HT-29 (cell line): Measurements from ENCODE around the gene C6orf120. TPM values are rescaled to one million over a fixed set of nuclear protein-coding genes. Genes with fewer than 3 reads are reported as not detected.
A peak's percentile ranks its signal among the peaks of the same experiment; 100 is the strongest.

Experiments used
- DNase-seq: peaks from one replicate; pipeline ENCODE4 v3.0.0-alpha.2; 2015; ENCODE audit warnings: low spot score
- total RNA-seq: library from RNA; depleted of rRNA; stranded (reverse); fragments of >200 nt; shearing (Covaris generic); gene quantifications from 2 replicates; pipeline ENCODE4 v1.2.3, GENCODE V29; 2014; rRNA removed

C6orf120 gene
- total RNA-seq = 39.1 and 41.3 TPM in 2 replicates

GRCh38 chr6:169701954-169702839, at the start of gene C6orf120, which contains the start of gene WDR27:
Gene C6orf120, plus strand, starts transcription at chr6:169702126. Its CDS starts 334 bp downstream, at chr6:169702460.
Gene WDR27, minus strand, starts transcription at chr6:169702029. Its CDS starts 13,024 bp downstream, at chr6:169689005.
- peak; percentile 96 for DNase-seq

GRCh38 chr6:169652896-169653295, 49.0 kb upstream of the C6orf120 start:
- DNase-seq = no peak

GRCh38 chr6:169653691-169654090, 48.2 kb upstream of the C6orf120 start:
- DNase-seq = no peak

DNA sequence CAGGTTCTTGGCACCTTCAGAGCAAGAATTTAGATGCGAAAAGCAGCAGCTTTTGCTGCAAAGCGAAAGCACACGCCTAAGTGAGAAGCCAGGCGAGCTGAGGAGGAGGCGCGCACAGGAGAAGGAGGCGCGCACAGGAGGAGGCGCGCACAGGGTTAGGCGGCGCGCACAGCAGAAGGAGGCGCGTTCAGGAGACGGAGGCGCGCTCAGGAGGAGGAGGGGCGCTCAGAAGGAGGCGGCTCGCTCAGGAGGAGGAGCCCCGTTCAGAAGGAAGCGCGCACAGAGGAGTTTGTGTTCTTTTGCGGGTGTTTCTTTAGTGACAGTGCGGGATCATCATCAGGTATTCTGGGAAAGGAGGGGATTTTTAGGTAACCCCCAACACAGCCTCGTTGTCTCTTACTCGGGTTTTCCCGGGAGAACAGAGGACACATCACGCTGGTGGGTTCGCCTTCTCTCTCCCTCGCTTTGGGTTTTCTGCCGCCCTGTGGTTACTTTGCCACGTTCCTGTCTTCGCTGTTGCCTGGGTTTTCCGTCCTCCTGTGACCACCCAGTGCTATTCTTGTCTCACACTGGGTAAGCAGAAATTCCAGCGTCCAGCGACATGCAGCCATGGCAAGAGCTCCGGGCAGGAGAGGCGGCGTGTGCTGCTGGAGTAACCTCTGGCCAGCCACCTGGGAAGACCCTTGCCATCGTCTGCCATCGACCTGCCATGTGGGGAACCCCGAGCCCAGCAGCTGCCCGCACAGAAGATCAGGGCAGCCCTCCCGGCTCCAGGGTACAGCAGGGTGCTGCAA, 47.1 kb upstream of the C6orf120 start:
- peak; percentile 43 for DNase-seq

DNA sequence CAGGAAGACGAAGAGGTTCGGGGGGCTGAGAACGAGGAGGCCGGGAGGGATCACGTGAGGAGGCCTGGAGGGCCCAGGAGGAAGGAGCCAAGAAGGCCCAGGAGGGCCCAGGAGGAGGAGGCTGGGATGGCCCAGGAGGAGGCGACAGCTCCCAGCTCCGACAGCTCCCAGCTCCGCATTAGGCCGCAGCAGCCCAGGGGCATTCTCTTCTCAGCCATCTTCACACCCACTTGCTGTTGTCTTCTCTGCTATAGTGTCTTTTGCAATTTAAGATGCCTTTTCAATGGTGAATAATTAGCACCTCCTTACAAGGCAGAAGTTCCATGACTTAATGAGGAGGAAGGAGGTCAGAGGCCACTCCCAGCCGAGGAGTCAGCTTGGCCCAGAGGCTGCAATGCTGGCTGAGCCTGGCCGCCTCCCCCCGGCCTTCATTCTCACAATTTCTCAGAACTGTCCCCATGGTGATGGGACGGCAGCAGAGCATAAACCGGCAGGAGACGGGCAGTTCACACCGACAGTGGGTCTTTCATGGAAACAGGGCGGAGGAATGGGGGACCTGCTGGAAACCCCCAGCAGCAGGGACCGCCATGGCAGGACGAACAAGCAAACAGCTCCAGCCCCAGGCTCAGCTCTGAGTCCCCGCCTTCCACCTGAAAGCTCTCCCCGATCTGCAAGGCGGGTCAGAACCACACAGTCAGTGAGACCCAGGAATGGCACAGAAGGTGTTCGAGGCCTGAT, 45.2 kb upstream of the C6orf120 start:
- DNase-seq = no peak

- no peak for DNase-seq
Observed at GRCh38 chr6:169657284-169657610, 44.7 kb upstream of the C6orf120 start.

DNA sequence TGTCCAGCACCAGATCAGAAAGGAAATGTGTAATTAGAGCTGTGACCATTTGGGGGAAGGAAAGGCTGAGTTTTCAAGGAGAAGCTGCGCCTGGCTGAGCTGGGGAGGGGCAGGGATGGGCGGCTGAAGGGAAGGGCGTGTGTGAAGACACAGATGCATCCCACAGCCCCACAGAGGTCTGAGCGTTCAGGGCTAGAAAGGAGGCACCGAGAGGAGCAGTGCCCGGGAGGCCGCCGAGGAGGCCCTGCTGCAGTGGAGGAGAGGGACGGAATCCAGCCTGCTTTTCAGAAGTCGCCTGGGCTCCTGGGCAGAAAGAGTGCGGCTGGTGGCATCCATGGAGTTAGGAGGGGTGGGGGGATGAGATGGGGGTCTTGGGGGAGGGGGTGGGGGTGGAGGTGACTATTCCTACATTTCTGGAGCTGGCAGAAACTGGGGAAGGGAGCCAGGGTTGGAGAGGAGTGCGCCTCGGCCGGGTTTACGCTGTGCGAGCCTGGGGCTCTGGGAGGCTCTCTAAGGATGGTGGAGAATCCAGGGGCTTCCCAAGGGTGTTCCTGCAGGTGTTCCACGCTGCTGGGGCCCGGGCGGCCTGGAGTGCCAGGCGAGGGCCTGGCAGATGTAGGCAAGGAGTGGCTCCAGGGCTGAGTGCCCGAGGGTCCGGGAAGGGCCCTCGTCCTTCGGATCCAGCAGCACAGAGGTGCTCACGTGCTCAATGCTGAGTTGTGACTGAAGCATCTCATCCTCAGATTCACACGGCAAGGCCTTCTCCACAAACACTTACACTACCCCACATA, 41.9 kb upstream of the C6orf120 start:
- no peak for DNase-seq

DNA sequence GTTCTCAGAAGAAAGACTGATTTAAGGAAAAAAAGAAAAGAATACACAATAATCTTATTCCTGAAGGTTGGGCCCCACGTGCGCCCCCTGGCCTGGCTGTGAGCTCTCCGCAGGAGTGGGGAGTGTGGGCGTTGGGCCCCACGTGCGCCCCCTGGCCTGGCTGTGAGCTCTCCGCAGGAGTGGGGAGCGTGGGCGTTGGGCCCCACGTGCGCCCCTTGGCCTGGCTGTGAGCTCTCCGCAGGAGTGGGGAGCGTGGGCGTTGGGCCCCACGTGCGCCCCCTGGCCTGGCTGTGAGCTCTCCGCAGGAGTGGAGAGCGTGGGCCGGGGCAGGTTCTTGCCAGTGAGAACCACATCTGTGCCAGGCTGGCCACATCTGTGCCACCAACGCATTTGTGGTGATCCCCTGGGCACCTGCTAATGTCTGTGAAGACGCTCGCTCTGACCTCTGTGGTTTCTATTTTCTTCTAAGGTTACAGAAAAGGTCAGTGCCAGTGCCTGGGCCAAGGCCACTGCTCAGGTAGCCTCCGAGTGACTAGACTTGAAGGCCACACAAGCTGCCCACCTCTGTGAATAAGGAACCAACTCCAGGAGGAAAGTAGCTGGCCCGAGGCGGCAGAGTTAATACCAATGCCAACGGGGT, 41.1 kb upstream of the C6orf120 start:
- DNase-seq = no peak

DNA sequence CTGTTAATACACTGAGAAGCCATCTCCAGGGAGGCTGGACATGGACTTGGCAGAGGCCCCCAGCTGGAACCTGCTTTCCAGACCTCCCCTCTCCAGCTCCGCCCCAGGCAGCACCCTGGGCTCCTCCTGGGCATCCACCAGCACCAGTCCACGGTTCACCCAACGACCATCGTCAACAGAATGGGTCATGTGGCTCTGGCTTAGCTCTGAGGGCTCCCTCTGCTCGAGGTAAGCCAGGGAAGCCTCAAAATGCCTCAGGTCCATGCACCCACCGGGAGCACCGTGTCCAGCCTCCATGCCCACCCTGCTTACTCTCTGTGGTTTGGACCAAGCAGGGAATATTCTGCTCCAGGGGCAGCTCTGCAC, 40.6 kb upstream of the C6orf120 start:
- DNase-seq = no peak

DNA sequence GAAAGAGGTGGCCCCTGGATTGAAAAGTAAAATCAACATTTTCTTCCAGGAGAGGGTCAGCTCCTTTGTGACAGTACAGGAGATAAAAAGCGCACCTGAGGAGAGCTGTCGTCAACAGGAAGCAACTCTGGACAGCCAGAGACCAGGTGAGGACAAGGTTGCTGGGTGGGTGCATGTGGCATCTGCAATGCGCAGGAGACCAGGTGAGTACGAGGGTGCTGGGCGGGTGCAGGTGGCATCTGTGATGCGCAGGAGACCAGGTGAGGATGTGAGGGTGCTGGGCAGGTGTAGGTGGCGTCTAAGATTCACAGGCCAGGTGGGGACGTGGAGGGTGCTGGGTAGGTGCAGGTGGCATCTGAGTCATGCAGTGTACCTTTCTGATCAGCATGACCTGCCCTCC, 38.5 kb upstream of the C6orf120 start:
- DNase-seq = no peak

DNA sequence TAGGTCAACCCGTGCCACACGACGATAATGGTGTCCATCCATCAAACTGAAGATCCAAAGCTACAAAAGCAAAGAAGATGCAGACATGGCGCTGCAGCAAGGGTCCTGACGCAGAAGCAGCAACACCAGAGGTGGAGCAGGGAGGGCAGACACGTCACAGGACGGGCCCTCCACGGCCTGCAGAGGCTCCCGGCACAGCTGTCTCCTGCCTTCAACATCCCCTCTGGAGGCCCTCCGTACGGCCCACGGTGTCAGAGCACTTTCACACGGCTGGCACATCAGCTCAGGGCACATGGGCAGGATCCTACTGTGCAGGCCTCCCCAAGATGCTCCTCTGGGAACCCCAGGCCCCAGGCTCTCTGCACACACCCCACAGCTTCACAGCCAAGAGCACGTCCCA, 37.7 kb upstream of the C6orf120 start:
- DNase-seq = no peak

GRCh38 chr6:169665289-169665688, 36.6 kb upstream of the C6orf120 start:
- no peak for DNase-seq

DNA sequence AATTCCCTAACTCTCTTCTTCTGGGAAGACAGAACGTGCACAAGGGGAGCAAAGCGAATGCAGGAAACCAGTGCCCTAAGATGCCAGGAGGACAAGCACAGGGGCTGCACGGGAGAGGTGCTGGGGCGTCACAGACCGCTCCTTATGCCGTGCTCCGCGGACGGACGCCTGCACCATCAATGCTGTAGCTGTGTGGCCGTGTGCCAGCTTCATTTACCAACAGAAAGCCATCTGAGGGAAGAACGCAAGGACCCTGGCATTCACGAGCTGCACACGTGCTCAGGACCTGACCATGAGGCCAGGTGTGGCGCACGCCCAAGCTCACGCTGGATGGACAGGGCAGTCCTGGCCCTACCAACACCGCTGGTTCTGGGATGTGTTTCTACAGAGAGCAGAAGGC, 35.5 kb upstream of the C6orf120 start:
- DNase-seq = no peak

GRCh38 chr6:169667716-169668115, 34.2 kb upstream of the C6orf120 start:
- no peak for DNase-seq

DNA sequence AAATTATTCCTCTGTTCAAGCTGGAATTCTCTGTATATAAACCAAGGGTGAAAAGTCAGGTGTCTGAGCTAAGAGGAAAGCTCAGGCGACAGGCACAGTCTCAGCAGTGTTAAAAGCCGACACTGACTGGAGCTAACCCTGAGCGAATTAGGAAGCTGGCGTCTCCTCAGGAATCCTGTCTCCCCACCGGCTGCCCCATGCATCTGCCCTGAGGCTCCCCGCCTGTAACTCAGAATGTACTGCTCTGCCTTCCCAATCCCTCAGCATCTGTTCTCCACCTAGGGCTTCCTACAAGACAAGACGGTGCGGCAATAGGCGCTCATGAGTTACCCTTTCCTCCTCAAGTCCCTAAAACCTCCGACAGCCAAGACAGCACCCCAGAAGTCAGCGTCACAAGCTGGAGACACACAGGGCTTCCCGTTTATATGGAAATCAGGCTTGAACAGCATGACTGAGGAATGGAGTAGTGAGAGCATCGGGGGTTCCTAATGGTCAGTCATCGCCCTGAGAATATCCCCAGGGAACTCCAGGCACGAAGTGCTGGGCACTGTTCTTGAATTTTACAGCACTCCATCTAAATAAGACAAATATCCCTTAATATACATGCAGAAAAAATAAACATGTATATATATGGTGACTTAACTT, 33.6 kb upstream of the C6orf120 start:
- DNase-seq = no peak

DNA sequence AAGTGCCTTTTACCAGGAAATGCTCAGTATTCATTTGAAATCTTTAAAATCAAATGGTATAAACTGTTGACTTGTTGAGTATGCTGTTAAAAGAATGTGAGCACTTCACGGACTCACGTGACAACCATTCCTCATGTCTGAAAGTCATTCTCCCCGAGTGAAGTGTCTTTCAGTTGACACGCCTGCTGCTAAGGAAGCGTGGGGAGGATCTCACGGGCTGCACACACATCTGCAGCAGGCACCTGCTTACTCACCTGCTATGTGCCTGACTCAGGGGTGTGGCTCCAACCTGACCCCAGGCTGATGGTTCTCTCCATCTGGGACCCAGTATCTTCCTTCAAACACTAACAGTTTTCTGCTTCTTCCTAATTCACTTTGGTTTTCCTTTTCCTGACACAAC, 32.8 kb upstream of the C6orf120 start:
- DNase-seq = no peak

DNA sequence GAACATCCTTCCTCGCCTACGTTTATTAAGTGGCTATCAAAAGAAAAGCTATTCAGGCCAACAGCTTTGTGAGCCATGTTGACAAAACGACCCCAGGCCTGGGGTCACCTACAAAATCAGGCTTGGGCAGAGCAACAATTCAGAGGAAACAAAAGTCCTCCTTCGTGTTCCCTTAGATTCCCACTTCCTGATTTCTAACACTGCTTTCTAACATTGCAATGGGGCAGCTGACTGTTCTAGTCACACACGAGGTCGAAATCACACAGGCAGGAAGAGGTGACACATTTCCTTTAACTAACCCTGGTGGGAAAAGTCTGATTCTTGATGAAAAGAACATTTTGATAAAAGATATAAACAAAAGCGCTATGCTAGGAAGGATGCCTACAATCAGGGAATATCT, 32.0 kb upstream of the C6orf120 start:
- no peak for DNase-seq

- DNase-seq = no peak
Observed at GRCh38 chr6:169671563-169671962, 30.4 kb upstream of the C6orf120 start.

DNA sequence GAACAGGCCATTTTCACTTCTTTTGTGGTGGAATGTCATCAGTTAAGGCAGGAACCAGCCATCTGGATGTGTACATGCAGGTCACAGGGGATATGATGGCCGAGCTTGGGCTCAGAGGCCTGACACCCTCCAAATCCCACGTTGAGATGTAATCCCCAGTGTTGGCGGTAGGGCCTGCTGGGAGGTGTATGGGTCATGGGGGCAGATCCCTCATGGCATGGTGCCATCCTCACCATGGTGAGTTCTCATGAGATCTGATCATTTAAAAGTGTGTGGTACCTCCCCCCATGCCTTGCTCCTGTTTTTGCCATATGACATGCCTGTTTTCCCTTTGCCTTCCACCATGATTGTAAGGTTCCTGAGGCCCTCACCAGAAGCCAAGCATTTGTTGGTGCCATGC, 26.9 kb upstream of the C6orf120 start:
- DNase-seq = no peak

GRCh38 chr6:169677096-169677495, 24.8 kb upstream of the C6orf120 start:
- no peak for DNase-seq
